Stimulated activated naive CD4-positive, alpha-beta T cell (primary cell): ENCODE results near the gene GPX3.

Experiments
- DNase-seq, 6 experiments: peaks; one replicate each; lab custom pipeline; 2025; lab: John Stamatoyannopoulos, UW

GPX3 gene

GRCh38 chr5:151014680-151015343, 5.6 kb upstream of the GPX3 start:
- no peak for DNase-seq

- DNase-seq = no peak
These were observed 4.3 kb upstream of the GPX3 start for GRCh38 chr5:151015974-151016587.

- no peak for DNase-seq
These were observed 3.7 kb upstream of the GPX3 start for GRCh38 chr5:151016700-151017099.

GRCh38 chr5:151017897-151018296, 2.5 kb upstream of the GPX3 start:
- DNase-seq = no peak

- no peak for DNase-seq
These were observed 1.5 kb upstream of the GPX3 start for GRCh38 chr5:151018846-151019245.

- DNase-seq = no peak
These were observed 1.1 kb upstream of the GPX3 start for GRCh38 chr5:151019331-151019730.

GRCh38 chr5:151021746-151022145, 1.4 kb downstream of the GPX3 start:
- no peak for DNase-seq

GRCh38 chr5:151022511-151023018, 2.2 kb downstream of the GPX3 start:
- DNase-seq = no peak

GRCh38 chr5:151023047-151023615, 2.7 kb downstream of the GPX3 start:
- no peak for DNase-seq

GRCh38 chr5:151023651-151024050, 3.3 kb downstream of the GPX3 start:
- no peak for DNase-seq

- no peak for DNase-seq
These were observed 4.3 kb downstream of the GPX3 start for GRCh38 chr5:151024440-151025249.

GRCh38 chr5:151025250-151025606, 4.8 kb downstream of the GPX3 start:
- DNase-seq = no peak

GRCh38 chr5:151026088-151026487, 5.7 kb downstream of the GPX3 start:
- no peak for DNase-seq

- DNase-seq = no peak
These were observed 6.3 kb downstream of the GPX3 start for GRCh38 chr5:151026679-151027078.

GRCh38 chr5:151027961-151028479, 7.6 kb downstream of the GPX3 start:
- DNase-seq = no peak

GRCh38 chr5:151028717-151029116, 8.3 kb downstream of the GPX3 start:
- DNase-seq = no peak

GRCh38 chr5:151029179-151030055, 9.0 kb downstream of the GPX3 start:
- no peak for DNase-seq

- DNase-seq = no peak
These were observed 9.6 kb downstream of the GPX3 start for GRCh38 chr5:151030056-151030336.

GRCh38 chr5:151030379-151030778, 10.0 kb downstream of the GPX3 start:
- DNase-seq = no peak

- no peak for DNase-seq
These were observed 11.2 kb downstream of the GPX3 start for GRCh38 chr5:151031554-151031953.

- no peak for DNase-seq
These were observed 13.0 kb downstream of the GPX3 start for GRCh38 chr5:151033217-151033934.
